Spinal cord (tissue), 10 donors: Measurements from ENCODE around the gene HAGH. TPM values are rescaled to one million over a fixed set of nuclear protein-coding genes. Genes with fewer than 3 reads are reported as not detected.
"Not testable (repeated sequence)": the region's sequence is repeated elsewhere in the genome, so short reads cannot be mapped to it uniquely, and the experiment has no call there.

Source experiments
- DNase-seq, 6 donors: peaks; one replicate each; pipeline versions ENCODE4 v3.0.0 to v3.0.0-alpha.2; 2013 to 2015; ENCODE audit warnings: low spot score in 6 of 6, low read depth in 4 of 6
- H3K27ac ChIP-seq: one replicate; pipeline ENCODE4 v1.5.1; 2013; ENCODE audit warnings: low read depth, low read length, control low read depth
- H3K27me3 ChIP-seq: one replicate; pipeline ENCODE4 v1.6.1; 2013; ENCODE audit warnings: low read length; ENCODE audit not compliant: control insufficient read depth, insufficient read depth
- H3K36me3 ChIP-seq: one replicate; pipeline ENCODE4 v1.6.1; 2013; ENCODE audit warnings: low read length; ENCODE audit not compliant: control insufficient read depth, insufficient read depth
- H3K4me1 ChIP-seq: one replicate; pipeline ENCODE4 v1.6.1; 2013; ENCODE audit warnings: low read length; ENCODE audit not compliant: control insufficient read depth, insufficient read depth
- H3K4me3 ChIP-seq: one replicate; pipeline ENCODE4 v1.5.1; 2013; ENCODE audit warnings: low read depth, low read length, control low read depth
- H3K9me3 ChIP-seq: one replicate; pipeline ENCODE4 v1.6.1; 2013; ENCODE audit warnings: low read length; ENCODE audit not compliant: control insufficient read depth, insufficient read depth
- WGBS: methylation state at CpG from one replicate; pipeline ENCODE4 v1.1.5; 2013; ENCODE audit warnings: missing lambda C conversion rate; ENCODE audit not compliant: insufficient coverage; 5-methylcytosine and 5-hydroxymethylcytosine counted together
- long read RNA-seq, 4 donors: transcript quantifications; one replicate each; lab custom pipeline, GENCODE V29; 2026
- polyA plus RNA-seq, 2 donors: library from polyadenylated mRNA; unstranded; fragments of 120-200 nt; gene quantifications; one replicate each; pipeline ENCODE4 v1.2.1, GENCODE V29; 2013; ENCODE audit not compliant: insufficient read length in 2 of 2
- total RNA-seq, 2 donors: library from RNA; depleted of rRNA in 1 of 2; stranded (reverse); fragments of 120-200 nt in 1 of 2; fragments of >200 nt in 1 of 2; gene quantifications; one replicate each; pipeline versions ENCODE4 v1.2.3 to v1.2.4, GENCODE V29; 2013 to 2014
- donor health status: healthy.

Gene HAGH
- total RNA-seq (10 to 100 TPM; 68.6 to 84.1 TPM), polyA plus RNA-seq (10 to 100 TPM; 97.6 to 99.3 TPM)
- long read RNA-seq, donor 1, transcript HAGH-201 (10 exons, 1,257 nt): minor isoform, 5 of 39 reads
- long read RNA-seq, donor 1, transcript HAGH-202 (9 exons, 2,984 nt): major isoform, 21 of 39 reads
- long read RNA-seq, donor 1, partial matches to known transcripts: 10 of 39 reads
- long read RNA-seq, donor 1, other reads (novel, unspliced or antisense): 0 of 39 reads
- long read RNA-seq, donor 2, transcript HAGH-201 (10 exons, 1,257 nt): minor isoform, 5 of 19 reads
- long read RNA-seq, donor 2, transcript HAGH-202 (9 exons, 2,984 nt): major isoform, 7 of 19 reads
- long read RNA-seq, donor 2, partial matches to known transcripts: 6 of 19 reads
- long read RNA-seq, donor 2, other reads (novel, unspliced or antisense): 0 of 19 reads
- long read RNA-seq, donor 3, transcript HAGH-202 (9 exons, 2,984 nt): major isoform, 7 of 12 reads
- long read RNA-seq, donor 3, partial matches to known transcripts: 0 of 12 reads
- long read RNA-seq, donor 3, other reads (novel, unspliced or antisense): 0 of 12 reads
- long read RNA-seq, donor 4, transcript HAGH-202 (9 exons, 2,984 nt): major isoform, 8 of 13 reads
- long read RNA-seq, donor 4, partial matches to known transcripts: 0 of 13 reads
- long read RNA-seq, donor 4, other reads (novel, unspliced or antisense): 0 of 13 reads

GRCh38 chr16:1826691-1827573 lies at the start of gene HAGH, which contains the start of gene FAHD1:
TSS of gene HAGH (minus strand) at chr16:1826825. CDS start at chr16:1826787, 38 bp downstream.
TSS of gene FAHD1 (plus strand) at chr16:1827206. CDS start at chr16:1827239, 33 bp downstream.
- H3K4me1 ChIP-seq: peaks cover 30% of the 10 kb centered on the region
- DNase-seq: peak; percentile 88 to 98 (median 92)
- WGBS: under 1% methylated on average over 104 of the region's 104 CpGs
- H3K9me3 ChIP-seq: no peaks in the 10 kb centered on the region
- H3K27ac ChIP-seq: peak within 1 kb of the TSS; percentile 73
- peak within 1 kb of the TSS; percentile 97 for H3K4me3 ChIP-seq
- peaks cover 32% of the 10 kb centered on the region for H3K36me3 ChIP-seq
- no peaks in the 10 kb centered on the region for H3K27me3 ChIP-seq

- DNase-seq, H3K27ac ChIP-seq, H3K4me1 ChIP-seq, H3K36me3 ChIP-seq, H3K4me3 ChIP-seq, H3K9me3 ChIP-seq: not testable (repeated sequence)
- 90% methylated on average over 11 of the region's 13 CpGs for WGBS
- H3K27me3 ChIP-seq: peaks cover 29% of the 10 kb centered on the region
Measured at GRCh38 chr16:1876066-1876465, 49.4 kb upstream of the HAGH start.

- H3K4me3 ChIP-seq: no peak overlapping the region
- no peaks in the 10 kb centered on the region for H3K36me3 ChIP-seq
- no peaks in the 10 kb centered on the region for H3K9me3 ChIP-seq
- H3K27ac ChIP-seq: no peak overlapping the region
- 49% methylated on average over 4 of the region's 6 CpGs for WGBS
- DNase-seq: no peak
- H3K27me3 ChIP-seq: peaks cover 28% of the 10 kb centered on the region
- peaks cover 6% of the 10 kb centered on the region for H3K4me1 ChIP-seq
Measured at GRCh38 chr16:1874854-1875253, 48.2 kb upstream of the HAGH start.

- Histone ChIP-seq H3K9me3 (no peaks in the 10 kb centered on the region), H3K4me1 (peaks cover 6% of the 10 kb centered on the region), H3K27me3 (peaks cover 22% of the 10 kb centered on the region), H3K36me3 (no peaks in the 10 kb centered on the region), H3K4me3 (no peak within 1 kb of the TSS), H3K27ac (no peak within 1 kb of the TSS)
- peak in 2 of 6 donors; percentile 32 to 52 for DNase-seq
- 2% methylated on average over 49 of the region's 68 CpGs for WGBS
Measured at GRCh38 chr16:1871974-1872635, 45.5 kb upstream of the HAGH start, which contains the start of gene MEIOB. TSS of gene MEIOB (minus strand) at chr16:1872164. CDS start at chr16:1868175, 3,989 bp downstream.

GRCh38 chr16:1870365-1871082 lies 43.9 kb upstream of the HAGH start:
- Histone ChIP-seq H3K36me3 (no peaks in the 10 kb centered on the region), H3K9me3 (no peaks in the 10 kb centered on the region), H3K4me1 (peaks cover 6% of the 10 kb centered on the region), H3K4me3 (no peak overlapping the region), H3K27me3 (peaks cover 19% of the 10 kb centered on the region), H3K27ac (no peak overlapping the region)
- no peak for DNase-seq
- WGBS: 41% methylated on average over 2 of the region's 9 CpGs

GRCh38 chr16:1865902-1866690 lies 39.5 kb upstream of the HAGH start:
- no peak overlapping the region for H3K4me3 ChIP-seq
- H3K4me1 ChIP-seq: no peaks in the 10 kb centered on the region
- no peak overlapping the region for H3K27ac ChIP-seq
- WGBS: 17% methylated on average over 1 of the region's 6 CpGs
- peaks cover 10% of the 10 kb centered on the region for H3K27me3 ChIP-seq
- no peak for DNase-seq
- no peaks in the 10 kb centered on the region for H3K36me3 ChIP-seq
- H3K9me3 ChIP-seq: no peaks in the 10 kb centered on the region

- H3K27ac ChIP-seq: no peak overlapping the region
- no peaks in the 10 kb centered on the region for H3K36me3 ChIP-seq
- no peaks in the 10 kb centered on the region for H3K9me3 ChIP-seq
- no peak overlapping the region for H3K4me3 ChIP-seq
- H3K4me1 ChIP-seq: no peaks in the 10 kb centered on the region
- 40% methylated on average over 1 of the region's 4 CpGs for WGBS
- peaks cover 21% of the 10 kb centered on the region for H3K27me3 ChIP-seq
- DNase-seq: peak in 4 of 6 donors; percentile 7 to 78 (median 40)
Measured at GRCh38 chr16:1863681-1864460, 37.2 kb upstream of the HAGH start.
